GM19328 (cell line): ENCODE results near the gene PEPD.
"Not testable (repeated sequence)": the region's sequence is repeated elsewhere in the genome, so short reads cannot be mapped to it uniquely, and the experiment has no call there.

Experiments used
- ATAC-seq: cut with Tn5 transposase; IDR thresholded peaks from one replicate; pipeline ENCODE4 v1.9.1; 2021; ENCODE audit warnings: mild to moderate bottlenecking, moderate library complexity; ENCODE audit not compliant: unreplicated experiment

PEPD gene

GRCh38 chr19:33479570-33479969, 42.0 kb downstream of the PEPD start:
- not testable (repeated sequence) for ATAC-seq

GRCh38 chr19:33477781-33478180, 43.8 kb downstream of the PEPD start:
- ATAC-seq, result no peak

GRCh38 chr19:33476151-33476707, 45.4 kb downstream of the PEPD start:
- no peak for ATAC-seq

- no peak for ATAC-seq
Observed at GRCh38 chr19:33473653-33474305, 47.8 kb downstream of the PEPD start.

GRCh38 chr19:33472691-33473652, 48.6 kb downstream of the PEPD start:
- ATAC-seq, result no peak

GRCh38 chr19:33472226-33472625, 49.4 kb downstream of the PEPD start:
- ATAC-seq, result no peak

- ATAC-seq, result no peak
Observed at GRCh38 chr19:33471111-33471996, 50.2 kb downstream of the PEPD start.

- no peak for ATAC-seq
Observed at GRCh38 chr19:33470686-33471085, 50.9 kb downstream of the PEPD start.

- no peak for ATAC-seq
Observed at GRCh38 chr19:33470040-33470330, 51.6 kb downstream of the PEPD start.

GRCh38 chr19:33469171-33470039, 52.2 kb downstream of the PEPD start:
- ATAC-seq, result no peak

- no peak for ATAC-seq
Observed at GRCh38 chr19:33468361-33469170, 53.0 kb downstream of the PEPD start.

GRCh38 chr19:33467851-33468250, 53.7 kb downstream of the PEPD start:
- ATAC-seq, result no peak

- no peak for ATAC-seq
Observed at GRCh38 chr19:33465834-33466233, 55.8 kb downstream of the PEPD start.

GRCh38 chr19:33465371-33465770, 56.2 kb downstream of the PEPD start:
- no peak for ATAC-seq

GRCh38 chr19:33464733-33465115, 56.9 kb downstream of the PEPD start:
- ATAC-seq, result no peak

- no peak for ATAC-seq
Observed at GRCh38 chr19:33464010-33464732, 57.4 kb downstream of the PEPD start.

- ATAC-seq, result no peak
Observed at GRCh38 chr19:33463199-33463598, 58.4 kb downstream of the PEPD start.

- ATAC-seq, result no peak
Observed at GRCh38 chr19:33462112-33462791, 59.3 kb downstream of the PEPD start.
